Gastrocnemius medialis (tissue), 4 donors: ENCODE data around the gene PDIA5.

Source experiments
- POLR2A ChIP-seq, 2 donors: fragments of 450-650 bp; IDR thresholded peaks; one replicate each; pipeline ENCODE4 v1.6.1; 2017; ENCODE audit warnings: antibody characterized with exemption in 2 of 2, mild to moderate bottlenecking in 2 of 2, moderate library complexity in 2 of 2
- TF ChIP-seq, protein P1 (sequence below), 5 experiments: fragments of 450-650 bp in 3 of 5; fragments of 200-600 bp in 2 of 5; sonication (generic) in 2 of 5; IDR thresholded peaks in 4 of 5; conservative IDR thresholded peaks in 1 of 5; 1 replicate in 4 of 5; 2 replicates in 1 of 5; pipeline ENCODE4 v1.5.1; 2016 to 2019; ENCODE audit warnings: antibody characterized with exemption in 5 of 5, mild to moderate bottlenecking in 3 of 5, moderate library complexity in 3 of 5

DNA sequence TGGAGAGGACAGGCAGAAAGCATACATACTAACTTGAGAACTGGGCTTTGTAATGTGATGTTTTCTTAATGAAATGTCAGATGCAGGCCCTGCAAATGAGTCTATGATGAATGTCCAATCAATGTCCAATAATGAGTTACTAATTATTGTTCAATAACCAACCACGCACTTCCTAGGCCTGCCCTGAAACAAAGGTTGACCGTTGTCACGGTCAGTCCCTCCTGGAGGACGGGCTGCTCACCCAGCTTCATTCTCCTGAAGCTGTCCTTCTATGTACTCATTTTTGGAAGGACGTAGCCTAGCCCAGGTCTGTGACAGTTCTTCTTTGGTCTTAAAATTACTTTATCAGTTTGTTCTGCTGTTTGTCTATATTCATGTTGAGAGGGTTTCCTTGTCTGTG lies 8.3 kb upstream of the PDIA5 start:
- TF ChIP-seq, protein P1, sequence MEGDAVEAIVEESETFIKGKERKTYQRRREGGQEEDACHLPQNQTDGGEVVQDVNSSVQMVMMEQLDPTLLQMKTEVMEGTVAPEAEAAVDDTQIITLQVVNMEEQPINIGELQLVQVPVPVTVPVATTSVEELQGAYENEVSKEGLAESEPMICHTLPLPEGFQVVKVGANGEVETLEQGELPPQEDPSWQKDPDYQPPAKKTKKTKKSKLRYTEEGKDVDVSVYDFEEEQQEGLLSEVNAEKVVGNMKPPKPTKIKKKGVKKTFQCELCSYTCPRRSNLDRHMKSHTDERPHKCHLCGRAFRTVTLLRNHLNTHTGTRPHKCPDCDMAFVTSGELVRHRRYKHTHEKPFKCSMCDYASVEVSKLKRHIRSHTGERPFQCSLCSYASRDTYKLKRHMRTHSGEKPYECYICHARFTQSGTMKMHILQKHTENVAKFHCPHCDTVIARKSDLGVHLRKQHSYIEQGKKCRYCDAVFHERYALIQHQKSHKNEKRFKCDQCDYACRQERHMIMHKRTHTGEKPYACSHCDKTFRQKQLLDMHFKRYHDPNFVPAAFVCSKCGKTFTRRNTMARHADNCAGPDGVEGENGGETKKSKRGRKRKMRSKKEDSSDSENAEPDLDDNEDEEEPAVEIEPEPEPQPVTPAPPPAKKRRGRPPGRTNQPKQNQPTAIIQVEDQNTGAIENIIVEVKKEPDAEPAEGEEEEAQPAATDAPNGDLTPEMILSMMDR (IDR thresholded peaks at IDR 0.05 in 4 of 5, conservative IDR thresholded peaks at IDR 0.05 in 1 of 5), result no peak
- no peak for TF ChIP-seq POLR2A (IDR thresholded peaks at IDR 0.05)
